RPMI8226 (cell line): Measurements from ENCODE around the gene BNC2.

ENCODE experiments used
- DNase-seq: peaks from one replicate; pipeline ENCODE4 v3.0.0-alpha.2; 2015

Gene BNC2

GRCh38 chr9:16530669-16531642 lies 339.5 kb downstream of the BNC2 start:
- DNase-seq = peak; percentile 58

GRCh38 chr9:16527573-16527972 lies 342.9 kb downstream of the BNC2 start:
- no peak for DNase-seq

- DNase-seq = no peak
Measured at GRCh38 chr9:16526380-16526779, 344.1 kb downstream of the BNC2 start.

- peak; percentile 10 for DNase-seq
Measured at GRCh38 chr9:16524823-16525222, 345.6 kb downstream of the BNC2 start.

- no peak for DNase-seq
Measured at GRCh38 chr9:16524078-16524477, 346.4 kb downstream of the BNC2 start.

- no peak for DNase-seq
Measured at GRCh38 chr9:16521868-16522411, 348.5 kb downstream of the BNC2 start.

GRCh38 chr9:16519001-16519400 lies 351.5 kb downstream of the BNC2 start:
- DNase-seq = no peak

GRCh38 chr9:16516891-16517290 lies 353.6 kb downstream of the BNC2 start:
- no peak for DNase-seq

GRCh38 chr9:16515879-16516301 lies 354.6 kb downstream of the BNC2 start:
- no peak for DNase-seq

- DNase-seq = no peak
Measured at GRCh38 chr9:16515207-16515606, 355.3 kb downstream of the BNC2 start.

GRCh38 chr9:16514131-16514530 lies 356.3 kb downstream of the BNC2 start:
- DNase-seq = no peak

- DNase-seq = no peak
Measured at GRCh38 chr9:16512281-16512680, 358.2 kb downstream of the BNC2 start.

- no peak for DNase-seq
Measured at GRCh38 chr9:16510482-16510881, 360.0 kb downstream of the BNC2 start.

GRCh38 chr9:16509997-16510396 lies 360.5 kb downstream of the BNC2 start:
- DNase-seq = no peak

- DNase-seq = no peak
Measured at GRCh38 chr9:16505199-16505598, 365.3 kb downstream of the BNC2 start.

- no peak for DNase-seq
Measured at GRCh38 chr9:16501726-16502125, 368.7 kb downstream of the BNC2 start.

GRCh38 chr9:16501141-16501540 lies 369.3 kb downstream of the BNC2 start:
- no peak for DNase-seq

GRCh38 chr9:16500386-16500785 lies 370.1 kb downstream of the BNC2 start:
- DNase-seq = no peak

GRCh38 chr9:16499892-16500291 lies 370.6 kb downstream of the BNC2 start:
- DNase-seq = no peak

GRCh38 chr9:16496908-16497307 lies 373.6 kb downstream of the BNC2 start:
- DNase-seq = no peak

- DNase-seq = no peak
Measured at GRCh38 chr9:16487915-16488314, 382.6 kb downstream of the BNC2 start.

- no peak for DNase-seq
Measured at GRCh38 chr9:16485575-16486321, 384.7 kb downstream of the BNC2 start.

- DNase-seq = no peak
Measured at GRCh38 chr9:16485160-16485559, 385.3 kb downstream of the BNC2 start.

GRCh38 chr9:16484744-16485143 lies 385.7 kb downstream of the BNC2 start:
- DNase-seq = no peak
